ENCODE measurements around the gene RNF214.
"Not testable (repeated sequence)": the region's sequence is repeated elsewhere in the genome, so short reads cannot be mapped to it uniquely, and the experiment has no call there.

- TF ChIP-seq RARB (CRISPR knock-in tag; IDR thresholded peaks at IDR 0.05); TOX (CRISPR knock-in tag; IDR thresholded peaks at IDR 0.05; ENCODE audit: borderline replicate concordance); ARNTL (CRISPR knock-in tag; IDR thresholded peaks at IDR 0.05; ENCODE audit: borderline replicate concordance, low read depth); OSR1 (CRISPR knock-in tag; IDR thresholded peaks at IDR 0.05); ZFP3 (CRISPR knock-in tag; IDR thresholded peaks at IDR 0.05); ZFP30 (CRISPR knock-in tag; IDR thresholded peaks at IDR 0.05); ISL1 (CRISPR knock-in tag; IDR thresholded peaks at IDR 0.05); BACH2 (CRISPR knock-in tag; IDR thresholded peaks at IDR 0.05; ENCODE audit: borderline replicate concordance); CREB5 (CRISPR knock-in tag; IDR thresholded peaks at IDR 0.05; ENCODE audit: low read depth); ZNF8 (CRISPR knock-in tag; IDR thresholded peaks at IDR 0.05): not testable (repeated sequence)
- TF ChIP-seq, protein P1, sequence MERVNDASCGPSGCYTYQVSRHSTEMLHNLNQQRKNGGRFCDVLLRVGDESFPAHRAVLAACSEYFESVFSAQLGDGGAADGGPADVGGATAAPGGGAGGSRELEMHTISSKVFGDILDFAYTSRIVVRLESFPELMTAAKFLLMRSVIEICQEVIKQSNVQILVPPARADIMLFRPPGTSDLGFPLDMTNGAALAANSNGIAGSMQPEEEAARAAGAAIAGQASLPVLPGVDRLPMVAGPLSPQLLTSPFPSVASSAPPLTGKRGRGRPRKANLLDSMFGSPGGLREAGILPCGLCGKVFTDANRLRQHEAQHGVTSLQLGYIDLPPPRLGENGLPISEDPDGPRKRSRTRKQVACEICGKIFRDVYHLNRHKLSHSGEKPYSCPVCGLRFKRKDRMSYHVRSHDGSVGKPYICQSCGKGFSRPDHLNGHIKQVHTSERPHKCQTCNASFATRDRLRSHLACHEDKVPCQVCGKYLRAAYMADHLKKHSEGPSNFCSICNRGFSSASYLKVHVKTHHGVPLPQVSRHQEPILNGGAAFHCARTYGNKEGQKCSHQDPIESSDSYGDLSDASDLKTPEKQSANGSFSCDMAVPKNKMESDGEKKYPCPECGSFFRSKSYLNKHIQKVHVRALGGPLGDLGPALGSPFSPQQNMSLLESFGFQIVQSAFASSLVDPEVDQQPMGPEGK (CRISPR knock-in tag; IDR thresholded peaks at IDR 0.05; ENCODE audit: borderline replicate concordance): not testable (repeated sequence)
These were observed 25.0 kb upstream of the RNF214 start for GRCh38 chr11:117207481-117207880.

All from SK-N-SH treated with all-trans-retinoic acid at 6 μM for 48 hours (cell line).